Measurements from ENCODE around the gene IDUA.

Gene IDUA

GRCh38 chr4:1015179-1015578 lies 28.3 kb downstream of the IDUA start:
- no peak for DNase-seq (ENCODE audit: low read depth in 2 of 2)

GRCh38 chr4:1015746-1016145 lies 28.9 kb downstream of the IDUA start:
- DNase-seq (ENCODE audit: low read depth in 2 of 2), result no peak

GRCh38 chr4:1017211-1017610 lies 30.4 kb downstream of the IDUA start:
- no peak for DNase-seq (ENCODE audit: low read depth in 2 of 2)

- no peak for DNase-seq (ENCODE audit: low read depth in 2 of 2)
Measured at GRCh38 chr4:1017706-1018105, 30.9 kb downstream of the IDUA start.

DNA sequence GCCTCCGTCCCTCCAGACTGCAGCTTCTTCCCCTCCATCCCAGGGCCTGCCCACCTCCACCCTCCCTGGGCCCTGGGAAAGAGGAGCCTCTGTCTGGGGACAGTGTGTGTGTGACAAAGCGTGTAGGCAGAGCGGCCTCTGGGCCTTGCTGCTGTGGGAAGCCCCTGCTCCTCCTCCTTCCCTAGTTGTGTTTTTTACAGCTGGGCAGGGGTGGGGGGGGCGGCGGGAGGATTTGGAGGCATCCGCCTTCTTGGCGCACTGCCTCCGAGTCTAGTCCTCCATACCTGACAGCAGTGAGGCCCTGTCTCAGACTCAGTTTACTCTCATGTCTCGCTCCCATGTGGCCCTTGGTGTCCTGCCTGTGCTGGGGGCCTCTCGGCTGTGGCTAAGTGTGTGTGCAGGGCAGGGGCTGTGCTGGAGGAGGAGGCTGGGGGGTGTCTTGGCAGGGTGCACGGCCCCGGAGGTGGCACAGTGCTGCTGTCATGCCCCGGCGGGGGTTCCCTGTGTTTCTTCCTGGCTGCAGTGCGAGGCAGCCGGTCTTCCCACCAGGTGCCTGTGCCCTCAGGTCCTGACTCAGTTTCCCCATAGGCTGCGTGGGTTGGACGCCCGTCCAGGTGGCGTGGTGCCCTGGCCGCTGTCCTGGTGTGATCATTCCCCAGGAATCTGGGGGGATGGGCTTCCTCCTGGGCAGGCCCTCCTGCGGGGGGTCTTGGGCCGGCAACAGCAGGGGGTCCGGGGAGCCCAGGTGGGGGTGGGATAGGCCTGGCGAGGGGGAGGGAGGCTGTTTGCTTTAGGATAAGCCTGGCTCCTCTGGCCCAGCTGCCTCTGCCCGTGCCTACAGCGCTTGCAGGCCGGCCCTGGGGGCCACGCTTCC lies 31.5 kb downstream of the IDUA start:
- DNase-seq (ENCODE audit: low read depth in 2 of 2), result no peak

DNA sequence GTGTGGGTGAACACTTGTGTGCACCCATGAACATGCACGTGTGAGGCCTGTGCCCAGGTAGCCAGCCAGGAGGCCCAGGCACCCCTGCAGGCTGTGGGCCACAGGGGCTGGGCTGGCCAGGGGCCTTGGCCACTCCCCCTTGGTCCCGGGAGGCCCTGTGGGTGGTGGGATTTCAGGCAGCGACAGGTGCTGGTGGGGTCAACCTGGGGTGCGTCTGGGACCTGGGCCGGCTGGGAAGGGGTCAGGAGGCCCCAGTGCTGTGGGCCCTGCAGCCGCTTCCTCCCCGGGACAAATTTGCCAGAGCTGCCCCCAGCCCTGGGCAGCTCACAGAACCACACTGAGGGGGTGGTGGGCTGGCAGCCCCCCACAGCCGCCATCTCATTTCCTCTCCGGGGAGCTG lies 32.5 kb downstream of the IDUA start:
- no peak for DNase-seq (ENCODE audit: low read depth in 2 of 2)

- no peak for DNase-seq (ENCODE audit: low read depth in 2 of 2)
Measured at GRCh38 chr4:1019729-1020470, 33.1 kb downstream of the IDUA start.

- DNase-seq (ENCODE audit: low read depth in 2 of 2), result no peak
Measured at GRCh38 chr4:1021386-1022050, 34.7 kb downstream of the IDUA start.

GRCh38 chr4:1022051-1022738 lies 35.4 kb downstream of the IDUA start:
- DNase-seq (ENCODE audit: low read depth in 2 of 2), result no peak

DNA sequence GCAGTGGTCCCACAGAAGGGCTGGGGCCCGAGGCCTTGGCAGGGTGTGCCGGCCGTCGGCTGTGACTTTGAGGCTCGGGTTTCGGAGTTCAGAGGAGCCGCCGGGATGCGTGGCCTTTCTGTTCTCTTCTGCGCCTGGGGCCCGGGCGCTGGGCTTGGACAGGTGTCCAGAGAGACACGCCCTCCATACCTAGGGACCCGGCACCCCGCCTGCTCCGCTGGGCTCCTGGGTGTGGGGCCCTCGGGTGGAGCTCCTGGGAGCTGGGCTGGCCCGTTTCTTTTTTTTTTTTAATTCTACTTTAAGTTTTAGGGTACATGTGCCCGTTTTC lies 35.9 kb downstream of the IDUA start:
- no peak for DNase-seq (ENCODE audit: low read depth in 2 of 2)

DNA sequence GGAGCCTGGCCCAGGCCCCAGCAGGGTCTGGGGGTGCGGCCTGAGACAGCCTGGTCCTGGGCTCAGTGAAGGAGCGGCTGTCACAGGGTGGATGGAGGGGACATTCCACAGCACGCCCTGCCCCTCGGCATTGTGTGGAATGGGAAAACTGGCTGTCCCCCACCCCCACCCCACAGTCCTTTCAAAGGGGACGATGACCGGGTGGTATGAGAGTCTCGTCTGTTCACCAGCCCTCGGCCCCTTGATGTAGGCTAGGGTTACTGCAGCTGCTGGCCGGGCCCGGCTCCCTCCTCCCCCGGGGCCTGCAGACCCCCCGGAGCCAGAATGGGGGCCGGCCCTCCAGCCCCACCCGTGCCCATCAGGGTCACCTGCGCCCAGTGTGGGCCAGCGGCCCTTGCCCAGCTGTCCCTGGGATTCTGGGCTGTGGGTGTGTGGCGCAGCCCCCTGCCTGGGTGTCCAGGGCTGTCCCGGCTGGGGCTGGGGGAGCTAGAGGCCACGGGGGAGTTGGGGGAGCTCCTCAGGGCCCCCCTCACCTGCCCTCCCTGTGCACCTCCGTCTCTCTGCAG lies 36.3 kb downstream of the IDUA start:
- no peak for DNase-seq (ENCODE audit: low read depth in 2 of 2)

- no peak for DNase-seq (ENCODE audit: low read depth in 2 of 2)
Measured at GRCh38 chr4:1023895-1024740, 37.3 kb downstream of the IDUA start.

DNA sequence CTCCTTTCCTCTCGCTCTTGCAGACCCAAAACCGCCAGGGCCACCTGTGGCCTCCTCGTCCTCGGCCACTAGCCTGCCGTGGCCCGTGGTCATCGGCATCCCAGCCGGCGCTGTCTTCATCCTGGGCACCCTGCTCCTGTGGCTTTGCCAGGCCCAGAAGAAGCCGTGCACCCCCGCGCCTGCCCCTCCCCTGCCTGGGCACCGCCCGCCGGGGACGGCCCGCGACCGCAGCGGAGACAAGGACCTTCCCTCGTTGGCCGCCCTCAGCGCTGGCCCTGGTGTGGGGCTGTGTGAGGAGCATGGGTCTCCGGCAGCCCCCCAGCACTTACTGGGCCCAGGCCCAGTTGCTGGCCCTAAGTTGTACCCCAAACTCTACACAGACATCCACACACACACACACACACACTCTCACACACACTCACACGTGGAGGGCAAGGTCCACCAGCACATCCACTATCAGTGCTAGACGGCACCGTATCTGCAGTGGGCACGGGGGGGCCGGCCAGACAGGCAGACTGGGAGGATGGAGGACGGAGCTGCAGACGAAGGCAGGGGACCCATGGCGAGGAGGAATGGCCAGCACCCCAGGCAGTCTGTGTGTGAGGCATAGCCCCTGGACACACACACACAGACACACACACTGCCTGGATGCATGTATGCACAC lies 38.2 kb downstream of the IDUA start:
- no peak for DNase-seq (ENCODE audit: low read depth in 2 of 2)

- peak in 1 of 2 donors; percentile 29 for DNase-seq (ENCODE audit: low read depth in 2 of 2)
Measured at GRCh38 chr4:1026115-1026514, 39.3 kb downstream of the IDUA start.

- no peak for DNase-seq (ENCODE audit: low read depth in 2 of 2)
Measured at GRCh38 chr4:1027219-1027914, 40.5 kb downstream of the IDUA start.

DNA sequence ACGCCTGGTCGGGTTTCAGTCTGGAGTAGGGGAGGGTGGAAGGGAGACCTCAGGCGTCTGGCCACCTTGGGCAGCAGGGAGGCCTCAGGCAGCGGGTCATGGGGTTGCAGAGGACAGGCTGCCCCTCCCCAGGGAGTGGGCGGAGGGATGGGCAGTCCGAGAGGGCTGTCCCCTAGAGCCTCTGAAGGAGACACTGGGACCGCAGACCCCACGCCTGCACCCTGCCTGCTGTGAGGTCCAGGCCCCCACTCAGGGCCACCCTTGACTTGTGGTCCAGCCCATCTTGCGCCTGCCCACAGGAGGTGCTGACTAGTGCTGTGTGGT lies 41.0 kb downstream of the IDUA start:
- DNase-seq (ENCODE audit: low read depth in 2 of 2), result no peak

- DNase-seq (ENCODE audit: low read depth in 2 of 2), result no peak
Measured at GRCh38 chr4:1028574-1029220, 41.9 kb downstream of the IDUA start.

DNA sequence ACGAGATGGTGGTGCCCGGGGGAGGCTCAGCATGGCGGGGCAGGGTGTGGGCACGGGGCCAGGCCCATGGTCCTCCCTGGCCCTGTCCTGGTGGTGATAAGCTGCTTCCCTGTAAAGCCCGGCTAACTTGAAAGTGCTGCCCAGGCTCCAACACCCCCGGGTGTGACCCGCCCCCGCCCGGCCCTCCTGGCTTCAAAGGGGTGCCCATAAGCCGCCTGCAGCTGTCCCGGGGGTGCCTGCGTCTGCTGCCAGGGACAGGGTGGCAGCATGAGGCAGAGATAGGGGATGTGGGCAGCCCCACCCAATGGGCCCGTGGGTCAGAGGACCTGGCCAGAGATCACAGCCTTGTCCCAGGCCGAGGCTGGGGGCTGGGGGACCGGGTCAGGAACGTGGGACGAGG lies 42.7 kb downstream of the IDUA start:
- no peak for DNase-seq (ENCODE audit: low read depth in 2 of 2)

- no peak for DNase-seq (ENCODE audit: low read depth in 2 of 2)
Measured at GRCh38 chr4:1030031-1030430, 43.2 kb downstream of the IDUA start.

Measured in activated CD4-positive, alpha-beta T cell treated with anti-CD3 and anti-CD28 coated beads for 24 hours (primary cell).